ENCODE measurements around the gene UBFD1. TPM values are rescaled to one million over a fixed set of nuclear protein-coding genes. Genes with fewer than 3 reads are reported as not detected.

The UBFD1 gene
- total and polyA plus RNA-seq, 7 donors = 44.8 to 147 (median 115) TPM

DNA sequence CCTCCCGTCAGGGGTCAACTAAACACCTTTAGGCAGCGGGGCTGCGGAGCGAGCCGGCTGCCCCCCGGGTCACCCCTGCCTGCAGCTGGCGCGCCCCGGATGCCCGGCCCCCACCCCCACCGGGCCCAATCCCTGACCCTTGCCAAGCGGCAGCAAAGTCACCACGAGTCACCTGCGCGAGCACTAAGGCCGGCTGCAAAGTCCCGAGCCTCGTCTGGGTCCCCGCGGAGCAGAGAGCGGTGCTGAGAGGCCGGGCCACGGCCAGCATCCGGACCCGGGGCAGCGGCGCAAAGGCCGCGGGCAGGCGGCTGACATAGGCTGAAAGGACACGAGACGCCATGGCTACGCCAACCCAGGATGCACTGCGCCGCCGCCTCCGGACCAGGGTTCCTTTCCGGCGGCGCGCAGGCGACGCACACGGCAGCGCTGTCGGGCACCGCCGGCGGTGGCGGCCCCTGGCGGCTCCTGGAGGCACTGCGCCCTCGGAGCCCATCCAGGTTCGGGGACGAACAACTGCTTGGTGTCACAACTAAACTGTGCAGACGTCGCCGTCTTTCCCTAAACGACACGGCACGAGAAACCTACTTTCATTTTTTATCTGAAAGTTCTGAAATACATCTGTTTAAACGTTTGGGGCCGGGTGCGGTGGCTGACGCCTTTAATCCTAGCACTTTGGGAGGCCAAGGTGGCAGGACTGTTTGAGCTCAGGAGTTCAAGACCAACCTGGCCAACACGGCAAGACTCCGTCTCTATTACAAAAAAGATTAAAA is 38.6 kb downstream of the UBFD1 start, which contains the start of gene NDUFAB1:
TSS of gene NDUFAB1 (minus strand) at position 366 of the 770 bp plus-strand sequence. CDS start at position 340, 26 bp downstream.
- H3K9me3 ChIP-seq = no peaks in the 10 kb centered on the region
- ATAC-seq (peak; percentile 96 to 99 (median 96)), DNase-seq (peak; percentile 94 to 96)
- peak; percentile 100 for TF ChIP-seq CTCF (IDR thresholded peaks at IDR 0.05)
- peak within 1 kb of the TSS; percentile 82 for H3K27ac ChIP-seq
- H3K4me3 ChIP-seq = peak within 1 kb of the TSS; percentile 90
- H3K36me3 ChIP-seq (ENCODE audit: insufficient read depth in 1 of 2, low read depth in 1 of 2) = peaks cover 6 to 41% of the 10 kb centered on the region in 2 donors
- no peaks in the 10 kb centered on the region for H3K27me3 ChIP-seq (ENCODE audit: insufficient read depth in 3 of 3, low read length in 2 of 3)
- intact Hi-C loops (cut with DNase I) = loop anchor here (1.0 to 5.0 kb wide), 3 partner anchors 39 to 45 kb away; partner anchors contain the start of genes EARS2 (in 2 of the 2), UBFD1 (in 2 of the 2), DCTN5 (in 1 of the 2) and PALB2 (in 1 of the 2)
- H3K4me1 ChIP-seq = peaks cover 19% of the 10 kb centered on the region
- 1 to 2% (median 2%) methylated on average over 60 to 67 of the region's 67 CpGs for WGBS, 3 donors

DNA sequence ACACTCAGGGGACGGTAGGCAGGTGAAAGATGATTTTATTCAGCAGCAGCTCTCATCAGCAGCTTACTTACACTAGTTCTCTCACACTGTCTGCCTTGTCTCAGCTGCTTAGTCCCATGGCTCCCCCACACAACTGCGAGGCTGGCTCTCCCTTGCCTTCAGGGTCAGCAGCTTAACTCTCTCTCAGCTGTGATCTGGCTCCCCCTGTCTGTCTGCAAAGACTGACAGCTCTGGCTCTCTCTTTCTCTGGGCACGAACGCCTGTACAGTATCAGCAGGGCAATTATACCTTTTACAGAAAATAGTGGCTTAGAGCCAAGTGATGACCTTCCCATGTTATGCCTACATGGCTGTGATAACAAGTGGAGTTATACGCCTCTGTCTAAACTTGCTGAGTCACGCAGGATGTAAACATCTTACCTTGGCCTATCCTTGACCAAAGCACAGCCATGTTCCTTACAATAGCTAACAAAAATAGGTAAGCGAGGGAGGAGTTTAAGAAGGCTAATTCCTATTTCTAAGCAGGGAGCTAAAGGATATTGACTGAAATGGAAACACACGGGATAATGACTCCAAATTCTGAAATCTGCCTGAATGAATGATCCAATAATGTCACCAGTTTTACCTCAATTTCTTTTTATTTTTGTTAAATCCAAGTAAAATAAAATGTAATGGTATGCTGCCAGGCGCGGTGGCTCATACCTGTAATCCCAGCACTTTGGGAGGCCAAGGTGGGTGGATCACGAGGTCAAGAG is 39.7 kb downstream of the UBFD1 start:
- ATAC-seq = peak; percentile 53 to 66 (median 64)
- H3K4me3 ChIP-seq = peak overlapping the region; percentile 90
- peak in 1 of 2 donors; percentile 30 for DNase-seq
- H3K9me3 ChIP-seq = no peaks in the 10 kb centered on the region
- WGBS, 3 donors = 83 to 85% (median 84%) methylated on average over 11 of the region's 11 CpGs
- peaks cover under 1 to 39% of the 10 kb centered on the region in 2 donors for H3K36me3 ChIP-seq (ENCODE audit: insufficient read depth in 1 of 2, low read depth in 1 of 2)
- TF ChIP-seq CTCF (IDR thresholded peaks at IDR 0.05) = peak; percentile 31
- peaks cover 19% of the 10 kb centered on the region for H3K4me1 ChIP-seq
- H3K27me3 ChIP-seq (ENCODE audit: insufficient read depth in 3 of 3, low read length in 2 of 3) = no peaks in the 10 kb centered on the region
- peak overlapping the region; percentile 82 for H3K27ac ChIP-seq
- intact Hi-C loops (cut with DNase I) = loop anchor here (2.0 to 5.0 kb wide), 2 partner anchors 40 to 44 kb away; partner anchors contain the start of genes DCTN5 (in 1 of the 2), EARS2 (in 1 of the 2), PALB2 (in 1 of the 2) and UBFD1 (in 1 of the 2)

DNA sequence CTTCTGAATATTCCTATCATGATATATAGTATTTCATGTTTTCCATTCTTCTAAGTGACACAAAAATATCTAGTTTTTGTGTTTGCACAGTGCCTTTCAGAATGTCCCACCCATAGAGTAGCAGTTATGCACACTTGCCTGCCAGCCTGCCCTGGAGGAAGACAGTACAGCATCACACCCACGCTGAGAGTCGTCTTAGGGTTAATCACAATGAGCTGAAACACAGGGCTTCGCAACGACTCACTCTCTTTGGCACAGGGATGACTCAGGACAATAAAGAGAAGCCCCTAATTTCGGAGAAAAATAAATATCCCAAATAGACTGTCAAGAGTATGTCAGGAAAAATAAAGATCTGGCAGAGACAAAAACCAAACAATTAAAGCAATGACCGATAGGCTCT is 50.2 kb downstream of the UBFD1 start:
- Histone ChIP-seq H3K36me3 (ENCODE audit: insufficient read depth in 1 of 2, low read depth in 1 of 2) (peaks cover 6 to 54% of the 10 kb centered on the region in 2 donors), H3K4me3 (no peak overlapping the region), H3K4me1 (no peaks in the 10 kb centered on the region), H3K27ac (no peak overlapping the region), H3K9me3 (no peaks in the 10 kb centered on the region), H3K27me3 (ENCODE audit: insufficient read depth in 3 of 3, low read length in 2 of 3) (no peaks in the 10 kb centered on the region)
- intact Hi-C loops (cut with DNase I) = no loop called here
- ATAC-seq = no peak
- TF ChIP-seq CTCF (IDR thresholded peaks at IDR 0.05) = no peak
- WGBS, 3 donors = 81 to 85% (median 83%) methylated on average over 6 of the region's 6 CpGs
- no peak for DNase-seq

DNA sequence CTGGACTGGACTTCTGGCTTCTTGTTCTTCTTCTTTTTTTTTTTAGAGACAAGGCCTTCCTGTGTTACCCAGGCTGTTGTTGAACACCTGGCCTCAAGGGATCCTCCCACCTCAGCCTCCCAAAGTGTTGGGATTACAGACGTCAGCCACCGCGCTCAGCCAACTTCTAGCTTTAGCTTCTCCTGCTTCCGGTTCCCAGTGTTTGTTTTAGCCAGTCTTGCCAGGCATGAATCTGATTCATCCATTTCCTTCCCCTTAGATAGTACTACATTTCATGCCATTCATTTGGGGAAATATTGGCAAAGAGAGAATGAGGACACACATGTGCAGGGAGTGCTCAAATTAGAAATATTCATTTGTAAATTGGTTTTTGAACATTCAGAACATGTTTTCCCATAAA is 50.7 kb downstream of the UBFD1 start:
- H3K27ac ChIP-seq = no peak overlapping the region
- H3K4me3 ChIP-seq = no peak overlapping the region
- no peaks in the 10 kb centered on the region for H3K9me3 ChIP-seq
- no peak for TF ChIP-seq CTCF (IDR thresholded peaks at IDR 0.05)
- no peaks in the 10 kb centered on the region for H3K4me1 ChIP-seq
- intact Hi-C loops (cut with DNase I) = no loop called here
- DNase-seq = no peak
- H3K36me3 ChIP-seq (ENCODE audit: insufficient read depth in 1 of 2, low read depth in 1 of 2) = peaks cover 6 to 54% of the 10 kb centered on the region in 2 donors
- H3K27me3 ChIP-seq (ENCODE audit: insufficient read depth in 3 of 3, low read length in 2 of 3) = no peaks in the 10 kb centered on the region
- WGBS, 3 donors = 78 to 85% (median 83%) methylated on average over 4 of the region's 4 CpGs
- no peak for ATAC-seq

Data from psoas muscle (tissue), 8 donors.